SK-N-SH (cell line): ENCODE measurements around the gene TIAM2.

ENCODE experiments used
- CTCF ChIP-seq: fragments of 200-600 bp; sonication (generic); IDR thresholded peaks from 2 replicates; pipeline ENCODE4 v1.6.1; 2017; ENCODE audit warnings: antibody characterized with exemption, mild to moderate bottlenecking, moderate library complexity
- EP300 ChIP-seq, 2 experiments: IDR thresholded peaks; 2 replicates each; pipeline versions ENCODE4 v1.4.0 to v1.6.1; 2012; ENCODE audit warnings: borderline replicate concordance in 1 of 2, low read depth in 1 of 2, low read length in 1 of 2
- EZH2phosphoT487 ChIP-seq: fragments of 200-600 bp; sonication (generic); IDR thresholded peaks from 2 replicates; pipeline ENCODE4 v1.6.1; 2017; ENCODE audit warnings: low read depth, mixed run types, mild to moderate bottlenecking, antibody characterized with exemption, moderate library complexity, borderline replicate concordance
- MEF2A ChIP-seq: IDR thresholded peaks from 2 replicates; pipeline ENCODE4 v1.4.0; 2012; ENCODE audit warnings: low read depth, borderline replicate concordance
- MXI1 ChIP-seq: IDR thresholded peaks from 2 replicates; pipeline ENCODE4 v1.6.1; 2012; ENCODE audit warnings: mild to moderate bottlenecking, low read depth, low read length, improper control_type of control experiment
- NFIC ChIP-seq: IDR thresholded peaks from 2 replicates; pipeline ENCODE4 v1.4.0; 2012; ENCODE audit warnings: borderline replicate concordance
- POLR2AphosphoS5 ChIP-seq: IDR thresholded peaks from 2 replicates; pipeline ENCODE4 v1.6.1; 2012; ENCODE audit warnings: low read depth, low read length
- RAD21 ChIP-seq: IDR thresholded peaks from 2 replicates; pipeline ENCODE4 v1.6.1; 2012; ENCODE audit warnings: mild to moderate bottlenecking, low read length
- RFX5 ChIP-seq: IDR thresholded peaks from 2 replicates; pipeline ENCODE4 v1.6.1; 2012; ENCODE audit warnings: mild to moderate bottlenecking, improper control_type of control experiment, low read length
- RXRA ChIP-seq: IDR thresholded peaks from 2 replicates; pipeline ENCODE4 v1.4.0; 2012; ENCODE audit warnings: low read depth, mild to moderate bottlenecking, borderline replicate concordance
- TAF1 ChIP-seq: IDR thresholded peaks from 2 replicates; pipeline ENCODE4 v1.6.1; 2012; ENCODE audit warnings: low read depth, mild to moderate bottlenecking, low read length, moderate library complexity, borderline replicate concordance
- TCF12 ChIP-seq: IDR thresholded peaks from 2 replicates; pipeline ENCODE4 v1.4.0; 2012
- USF1 ChIP-seq: IDR thresholded peaks from 2 replicates; pipeline ENCODE4 v1.4.0; 2012; ENCODE audit warnings: low read depth, borderline replicate concordance
- TF ChIP-seq, protein P1 (sequence below): IDR thresholded peaks from 2 replicates; pipeline ENCODE4 v1.6.1; 2012; ENCODE audit warnings: mild to moderate bottlenecking, low read depth, low read length, moderate library complexity

GRCh38 chr6:155155787-155156447 lies 160.8 kb downstream of the TIAM2 start:
- TF ChIP-seq CTCF (no peak), TAF1 (no peak), EZH2phosphoT487 (no peak), EP300 (IDR thresholded peaks at IDR 0.05; ENCODE audit: borderline replicate concordance in 1 of 2, low read depth in 1 of 2, low read length in 1 of 2) (no peak), MEF2A (no peak), TCF12 (no peak), RAD21 (no peak), RXRA (no peak), MXI1 (no peak), USF1 (no peak), POLR2AphosphoS5 (no peak), NFIC (no peak), RFX5 (no peak)
- TF ChIP-seq, protein P1, sequence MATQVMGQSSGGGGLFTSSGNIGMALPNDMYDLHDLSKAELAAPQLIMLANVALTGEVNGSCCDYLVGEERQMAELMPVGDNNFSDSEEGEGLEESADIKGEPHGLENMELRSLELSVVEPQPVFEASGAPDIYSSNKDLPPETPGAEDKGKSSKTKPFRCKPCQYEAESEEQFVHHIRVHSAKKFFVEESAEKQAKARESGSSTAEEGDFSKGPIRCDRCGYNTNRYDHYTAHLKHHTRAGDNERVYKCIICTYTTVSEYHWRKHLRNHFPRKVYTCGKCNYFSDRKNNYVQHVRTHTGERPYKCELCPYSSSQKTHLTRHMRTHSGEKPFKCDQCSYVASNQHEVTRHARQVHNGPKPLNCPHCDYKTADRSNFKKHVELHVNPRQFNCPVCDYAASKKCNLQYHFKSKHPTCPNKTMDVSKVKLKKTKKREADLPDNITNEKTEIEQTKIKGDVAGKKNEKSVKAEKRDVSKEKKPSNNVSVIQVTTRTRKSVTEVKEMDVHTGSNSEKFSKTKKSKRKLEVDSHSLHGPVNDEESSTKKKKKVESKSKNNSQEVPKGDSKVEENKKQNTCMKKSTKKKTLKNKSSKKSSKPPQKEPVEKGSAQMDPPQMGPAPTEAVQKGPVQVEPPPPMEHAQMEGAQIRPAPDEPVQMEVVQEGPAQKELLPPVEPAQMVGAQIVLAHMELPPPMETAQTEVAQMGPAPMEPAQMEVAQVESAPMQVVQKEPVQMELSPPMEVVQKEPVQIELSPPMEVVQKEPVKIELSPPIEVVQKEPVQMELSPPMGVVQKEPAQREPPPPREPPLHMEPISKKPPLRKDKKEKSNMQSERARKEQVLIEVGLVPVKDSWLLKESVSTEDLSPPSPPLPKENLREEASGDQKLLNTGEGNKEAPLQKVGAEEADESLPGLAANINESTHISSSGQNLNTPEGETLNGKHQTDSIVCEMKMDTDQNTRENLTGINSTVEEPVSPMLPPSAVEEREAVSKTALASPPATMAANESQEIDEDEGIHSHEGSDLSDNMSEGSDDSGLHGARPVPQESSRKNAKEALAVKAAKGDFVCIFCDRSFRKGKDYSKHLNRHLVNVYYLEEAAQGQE: no peak
